HepG2 (cell line): ENCODE data around the gene POLRMT. TPM values are rescaled to one million over a fixed set of nuclear protein-coding genes. Genes with fewer than 3 reads are reported as not detected.

Experiments used
- ATAC-seq: fragments of 200-7000 bp; cut with Tn5 transposase; 3 replicates; pipeline ENCODE4 v1.9.1; 2020; ENCODE audit warnings: mild to moderate bottlenecking, moderate library complexity
- BruUV-seq: library from RNA; stranded (reverse); fragments of 400-500 nt; replicated peaks from 2 replicates; lab custom pipeline; 2021; lab: Mats Ljungman, UMichigan
- CTCF ChIA-PET: fragments of 300-600 bp; formaldehyde crosslinking; extraction: SDS; loops from one replicate; lab custom pipeline; 2021; ENCODE audit warnings: low total read pairs, inconsistent platforms, low intra/inter-chr PET ratio; lab: Yijun Ruan, JAX
- POLR2A ChIA-PET: fragments of 350-600 bp; sonication (Branson Sonifier 250); formaldehyde crosslinking; loops from one replicate; lab custom pipeline; 2020; ENCODE audit warnings: antibody characterized with exemption, inconsistent platforms; lab: Yijun Ruan, JAX
- DNase-seq: peaks from one replicate; pipeline ENCODE4 v3.0.0-alpha.2; 2015; ENCODE audit warnings: low spot score
- FAIRE-seq: peaks from 3 replicates; lab custom pipeline; 2011; peaks lifted over from hg19 to GRCh38; lab: Jason Lieb, UNC
- H2AFZ ChIP-seq: one replicate; pipeline ENCODE4 v1.6.1; 2011; ENCODE audit warnings: low read length, inconsistent platforms
- H3K27ac ChIP-seq: fragments of 300-600 bp; 3 replicates; pipeline ENCODE4 v1.8.0; 2011; ENCODE audit warnings: mixed run types, mild to moderate bottlenecking, mixed read lengths, low read length, inconsistent platforms; ENCODE audit not compliant: insufficient read depth; ENCODE audit errors: extremely low read length
- H3K27me3 ChIP-seq, 2 experiments: fragments of 200-600 bp in 1 of 2; 2 replicates in 1 of 2; 3 replicates in 1 of 2; pipeline versions ENCODE4 v1.6.0 to v1.8.0; 2011; ENCODE audit warnings: low read length in 2 of 2, mild to moderate bottlenecking in 2 of 2, moderate library complexity in 2 of 2, inconsistent platforms in 1 of 2; ENCODE audit not compliant: insufficient read depth in 2 of 2, control insufficient read depth in 1 of 2
- H3K36me3 ChIP-seq, 2 experiments: fragments of 200-600 bp in 1 of 2; replicated peaks in 1 of 2; 2 replicates in 1 of 2; 3 replicates in 1 of 2; pipeline versions ENCODE4 v1.5.1 to v1.8.0; 2011; ENCODE audit warnings: low read length in 2 of 2, inconsistent platforms in 1 of 2; ENCODE audit not compliant: insufficient read depth in 2 of 2, control insufficient read depth in 1 of 2
- H3K4me1 ChIP-seq: 2 replicates; pipeline ENCODE4 v1.5.1; 2012; ENCODE audit warnings: low read length, inconsistent platforms; ENCODE audit not compliant: insufficient read depth
- H3K4me2 ChIP-seq: 2 replicates; pipeline ENCODE4 v1.6.0; 2011; ENCODE audit warnings: low read depth, low read length, inconsistent platforms
- H3K4me3 ChIP-seq, 3 experiments: fragments of 200-600 bp in 1 of 3; sonication (generic), shearing (Covaris generic) in 1 of 3; replicated peaks in 1 of 3; 2 replicates each; pipeline ENCODE4 v1.5.1; 2011 to 2016; ENCODE audit warnings: low read length in 3 of 3, inconsistent platforms in 2 of 3, low read depth in 2 of 3, mild to moderate bottlenecking in 2 of 3, control low read depth in 1 of 3, mixed read lengths in 1 of 3; ENCODE audit not compliant: insufficient read depth in 1 of 3
- H3K79me2 ChIP-seq: one replicate; pipeline ENCODE4 v1.6.1; 2011; ENCODE audit warnings: low read length, inconsistent platforms; ENCODE audit not compliant: insufficient read depth
- H3K9ac ChIP-seq: 2 replicates; pipeline ENCODE4 v1.6.0; 2011; ENCODE audit warnings: mild to moderate bottlenecking, low read depth, low read length, inconsistent platforms; ENCODE audit not compliant: insufficient read depth
- H3K9me3 ChIP-seq: 2 replicates; pipeline ENCODE4 v1.5.1; 2012; ENCODE audit warnings: mild to moderate bottlenecking, low read length
- H4K20me1 ChIP-seq: 2 replicates; pipeline ENCODE4 v1.6.0; 2011; ENCODE audit warnings: inconsistent platforms, mild to moderate bottlenecking, low read length, moderate library complexity; ENCODE audit not compliant: insufficient read depth
- ARNT ChIP-seq: fragments of 450-650 bp; IDR thresholded peaks from 2 replicates; pipeline ENCODE4 v1.6.1; 2017
- ATAD3A ChIP-seq: sonication (generic); formaldehyde crosslinking; IDR thresholded peaks from 2 replicates; pipeline ENCODE4 v1.4.0; 2020; ENCODE audit warnings: missing genetic modification reagents
- BHLHE40 ChIP-seq: IDR thresholded peaks from 2 replicates; pipeline ENCODE4 v1.6.1; 2011; ENCODE audit warnings: low read length, improper control_type of control experiment
- CREB1 ChIP-seq, 2 experiments: fragments of 450-650 bp in 1 of 2; IDR thresholded peaks; 2 replicates each; pipeline ENCODE4 v1.6.1; 2016 to 2017; ENCODE audit warnings: control low read depth in 1 of 2, mild to moderate bottlenecking in 1 of 2, missing compliant biosample characterization in 1 of 2, missing genetic modification characterization in 1 of 2
- HNF1B ChIP-seq: sonication (generic); formaldehyde crosslinking; IDR thresholded peaks from 2 replicates; pipeline ENCODE4 v1.5.1; 2020; ENCODE audit warnings: mild to moderate bottlenecking, moderate library complexity, missing genetic modification reagents
- KMT2A ChIP-seq: sonication (generic); formaldehyde crosslinking; IDR thresholded peaks from 2 replicates; pipeline ENCODE4 v1.4.0; 2020; ENCODE audit warnings: missing genetic modification reagents
- MAX ChIP-seq: IDR thresholded peaks from 2 replicates; pipeline ENCODE4 v1.6.1; 2012; ENCODE audit warnings: inconsistent platforms
- MYC ChIP-seq: sonication (generic); formaldehyde crosslinking; IDR thresholded peaks from 2 replicates; pipeline ENCODE4 v1.9.0; 2021; ENCODE audit warnings: missing genetic modification reagents, borderline replicate concordance
- PAX8 ChIP-seq: sonication (generic); formaldehyde crosslinking; IDR thresholded peaks from 2 replicates; pipeline ENCODE4 v1.8.0; 2022; ENCODE audit warnings: mild to moderate bottlenecking, missing genetic modification reagents, borderline replicate concordance
- RBFOX2 ChIP-seq: fragments of 200-400 bp; formaldehyde crosslinking; IDR thresholded peaks from 2 replicates; pipeline ENCODE4 v1.6.1; 2017; ENCODE audit warnings: low read depth, mild to moderate bottlenecking, low read length
- TAF15 ChIP-seq: fragments of 200-400 bp; formaldehyde crosslinking; IDR thresholded peaks from one replicate; pipeline ENCODE4 v1.6.1; 2018; ENCODE audit warnings: mild to moderate bottlenecking, low read depth, low read length; ENCODE audit not compliant: poor library complexity, severe bottlenecking
- TBP ChIP-seq: sonication (generic); formaldehyde crosslinking; IDR thresholded peaks from 2 replicates; pipeline ENCODE4 v1.5.0; 2020; ENCODE audit warnings: missing genetic modification reagents
- TSC22D2 ChIP-seq: sonication (generic); formaldehyde crosslinking; IDR thresholded peaks from 2 replicates; pipeline ENCODE4 v1.5.1; 2020; ENCODE audit warnings: missing genetic modification reagents, mild to moderate bottlenecking, borderline replicate concordance
- ZNF180 ChIP-seq: sonication (generic); formaldehyde crosslinking; IDR thresholded peaks from 2 replicates; pipeline ENCODE4 v1.4.0; 2020; ENCODE audit warnings: low read depth, missing genetic modification reagents, borderline replicate concordance
- ZNF343 ChIP-seq: sonication (generic); formaldehyde crosslinking; IDR thresholded peaks from 2 replicates; pipeline ENCODE4 v1.4.0; 2020; ENCODE audit warnings: mild to moderate bottlenecking, missing genetic modification reagents
- ZNF761 ChIP-seq: sonication (generic); formaldehyde crosslinking; conservative IDR thresholded peaks from 2 replicates; pipeline ENCODE4 v1.4.0; 2020; ENCODE audit warnings: mild to moderate bottlenecking, missing genetic modification reagents
- WGBS: methylation state at CpG from one replicate; pipeline ENCODE4 v1.1.6; 2017; ENCODE audit warnings: low lambda C conversion rate; 5-methylcytosine and 5-hydroxymethylcytosine counted together
- in situ Hi-C: cut with HindIII; loops from 2 replicates; pipeline ENCODE4 v1.10.0; 2017; ENCODE audit warnings: low pct_unique_long_range_greater_than_20kb; ENCODE audit not compliant: extremely low pct_ligation_motif_present
- intact Hi-C: fragments of 100-400 bp; cut with micrococcal nuclease; formaldehyde crosslinking; loops from one replicate; pipeline ENCODE4 v1.10.0; 2022; ENCODE audit not compliant: unreplicated experiment
- polyA plus RNA-seq, 8 experiments: library from polyadenylated mRNA; depleted of rRNA in 3 of 8; stranded (reverse) in 7 of 8; unstranded in 1 of 8; fragments of >200 nt; fragmentation: Illumina TruSeq in 4 of 8; extraction: Trizol in 4 of 8; gene quantifications; 2 replicates each; pipeline versions ENCODE4 v1.2.1 to v1.2.3, GENCODE V29; 2011 to 2016; ENCODE audit warnings: low read depth in 4 of 8, missing spikeins in 1 of 8, mixed read lengths in 1 of 8; ENCODE audit not compliant: insufficient read depth in 1 of 8
- total RNA-seq, 5 experiments: library from RNA; depleted of rRNA; stranded (reverse); fragments of >200 nt; fragmentation: Illumina TruSeq; extraction: Trizol; gene quantifications; 2 replicates each; pipeline ENCODE4 v1.2.3, GENCODE V29; 2016; ENCODE audit warnings: low read depth in 1 of 5
- TF ChIP-seq, protein P1 (sequence below): IDR thresholded peaks from 2 replicates; pipeline ENCODE4 v1.6.1; 2016; ENCODE audit warnings: missing biosample characterization, missing genetic modification reagents, low read depth
- TF ChIP-seq, protein P2 (sequence below): sonication (generic); formaldehyde crosslinking; IDR thresholded peaks from 2 replicates; pipeline ENCODE4 v1.4.0; 2020; ENCODE audit warnings: mild to moderate bottlenecking, missing genetic modification reagents
- TF ChIP-seq, protein P3 (sequence below): sonication (generic); formaldehyde crosslinking; IDR thresholded peaks from 2 replicates; pipeline ENCODE4 v1.8.0; 2022; ENCODE audit warnings: missing genetic modification reagents, mild to moderate bottlenecking, moderate library complexity, borderline replicate concordance

Gene POLRMT
- total and polyA plus RNA-seq, 2 of the 13 experiments (the other 11 are each of a cell fraction or from before 2014, with no cell fraction given) = 78.0 to 101 TPM

- H3K79me2 ChIP-seq = peaks cover 92% of the 10 kb centered on the region
- no peaks in the 10 kb centered on the region; a peak in 1 of 5 replicates for H3K27me3 ChIP-seq
- DNase-seq = no peak
- no peak for ATAC-seq
- H3K9me3 ChIP-seq = no peaks in the 10 kb centered on the region
- ChIA-PET CTCF (no interaction called here), POLR2A (interaction anchor here (1.1 kb wide), 1 partner anchor 25 kb away, joined by 3 read pairs; the partner anchor contains the start of gene POLRMT)
- peaks cover 10 to 41% of the 10 kb centered on the region in 2 experiments; a peak in 4 of 5 replicates for H3K36me3 ChIP-seq
- no TSS peak for BruUV-seq
- H2AFZ ChIP-seq = no peak overlapping the region
- intact Hi-C loops (no loop called here), in situ Hi-C loops (no loop called here)
- no peak overlapping the region for H3K9ac ChIP-seq
- 94% methylated on average over 16 of the region's 33 CpGs for WGBS
- peaks cover 42% of the 10 kb centered on the region for H3K4me1 ChIP-seq
- H4K20me1 ChIP-seq = peaks cover 80% of the 10 kb centered on the region
- no peak overlapping the region for H3K27ac ChIP-seq
- no peak overlapping the region; the same call in 1 of the 2 replicates for H3K4me2 ChIP-seq
- FAIRE-seq = no peak
- no peak overlapping the region for H3K4me3 ChIP-seq
- TF ChIP-seq HNF1B (CRISPR knock-in tag) (no peak), MAX (no peak), KMT2A (no peak), CREB1 (IDR thresholded peaks at IDR 0.05) (no peak), CREB1 (CRISPR knock-in tag; IDR thresholded peaks at IDR 0.05) (no peak), ZNF180 (no peak), TAF15 (peak; percentile 20), ZNF343 (CRISPR knock-in tag) (no peak), PAX8 (no peak), MYC (CRISPR knock-in tag) (no peak), ATAD3A (CRISPR knock-in tag) (no peak), ZNF761 (CRISPR knock-in tag) (no peak), RBFOX2 (peak; percentile 71), ARNT (no peak), TBP (CRISPR knock-in tag) (no peak), TSC22D2 (CRISPR knock-in tag) (no peak), BHLHE40 (no peak)
- TF ChIP-seq, protein P1, sequence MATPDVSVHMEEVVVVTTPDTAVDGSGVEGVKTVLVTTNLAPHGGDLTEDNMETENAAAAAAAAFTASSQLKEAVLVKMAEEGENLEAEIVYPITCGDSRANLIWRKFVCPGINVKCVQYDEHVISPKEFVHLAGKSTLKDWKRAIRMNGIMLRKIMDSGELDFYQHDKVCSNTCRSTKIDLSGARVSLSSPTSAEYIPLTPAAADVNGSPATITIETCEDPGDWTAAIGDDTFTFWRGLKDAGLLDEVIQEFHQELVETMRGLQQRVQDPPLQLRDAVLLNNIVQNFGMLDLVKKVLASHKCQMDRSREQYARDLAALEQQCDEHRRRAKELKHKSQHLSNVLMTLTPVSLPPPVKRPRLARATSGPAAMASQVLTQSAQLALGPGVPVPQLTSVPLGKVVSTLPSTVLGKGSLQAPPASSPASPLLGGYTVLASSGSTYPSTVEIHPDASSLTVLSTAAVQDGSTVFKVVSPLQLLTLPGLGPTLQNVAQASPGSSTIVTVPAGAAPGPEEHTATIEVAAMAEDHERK (CRISPR knock-in tag) = no peak
- TF ChIP-seq, protein P2, sequence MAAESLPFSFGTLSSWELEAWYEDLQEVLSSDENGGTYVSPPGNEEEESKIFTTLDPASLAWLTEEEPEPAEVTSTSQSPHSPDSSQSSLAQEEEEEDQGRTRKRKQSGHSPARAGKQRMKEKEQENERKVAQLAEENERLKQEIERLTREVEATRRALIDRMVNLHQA (CRISPR knock-in tag) = no peak
- TF ChIP-seq, protein P3, sequence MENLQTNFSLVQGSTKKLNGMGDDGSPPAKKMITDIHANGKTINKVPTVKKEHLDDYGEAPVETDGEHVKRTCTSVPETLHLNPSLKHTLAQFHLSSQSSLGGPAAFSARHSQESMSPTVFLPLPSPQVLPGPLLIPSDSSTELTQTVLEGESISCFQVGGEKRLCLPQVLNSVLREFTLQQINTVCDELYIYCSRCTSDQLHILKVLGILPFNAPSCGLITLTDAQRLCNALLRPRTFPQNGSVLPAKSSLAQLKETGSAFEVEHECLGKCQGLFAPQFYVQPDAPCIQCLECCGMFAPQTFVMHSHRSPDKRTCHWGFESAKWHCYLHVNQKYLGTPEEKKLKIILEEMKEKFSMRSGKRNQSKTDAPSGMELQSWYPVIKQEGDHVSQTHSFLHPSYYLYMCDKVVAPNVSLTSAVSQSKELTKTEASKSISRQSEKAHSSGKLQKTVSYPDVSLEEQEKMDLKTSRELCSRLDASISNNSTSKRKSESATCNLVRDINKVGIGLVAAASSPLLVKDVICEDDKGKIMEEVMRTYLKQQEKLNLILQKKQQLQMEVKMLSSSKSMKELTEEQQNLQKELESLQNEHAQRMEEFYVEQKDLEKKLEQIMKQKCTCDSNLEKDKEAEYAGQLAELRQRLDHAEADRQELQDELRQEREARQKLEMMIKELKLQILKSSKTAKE (CRISPR knock-in tag) = no peak
Observed at GRCh38 chr19:658059-658839, 24.9 kb upstream of the POLRMT start.
